Spleen (tissue), 11 donors: ENCODE data around the gene TPCN2. TPM values are rescaled to one million over a fixed set of nuclear protein-coding genes. Genes with fewer than 3 reads are reported as not detected.
A peak's percentile ranks its signal among the peaks of the same experiment; 100 is the strongest.

ENCODE experiments used
- DNase-seq: peaks from one replicate; pipeline ENCODE4 v3.0.0-alpha.2; 2020
- H3K27ac ChIP-seq, 8 donors: fragments of 200-600 bp; sonication (generic) in 7 of 8; 1 replicate in 4 of 8; 2 replicates in 4 of 8; pipeline versions ENCODE4 v1.5.0 to v1.8.0; 2016 to 2021; ENCODE audit warnings: inconsistent platforms in 4 of 8, mild to moderate bottlenecking in 4 of 8, moderate library complexity in 1 of 8
- H3K27me3 ChIP-seq, 7 donors: fragments of 200-600 bp; sonication (generic) in 6 of 7; replicated peaks in 1 of 7; 1 replicate in 4 of 7; 2 replicates in 3 of 7; pipeline versions ENCODE4 v1.5.0 to v1.8.0; 2016 to 2021; ENCODE audit warnings: inconsistent platforms in 3 of 7, mild to moderate bottlenecking in 1 of 7
- H3K36me3 ChIP-seq, 6 donors: fragments of 200-600 bp; sonication (generic) in 5 of 6; 1 replicate in 4 of 6; 2 replicates in 2 of 6; pipeline versions ENCODE4 v1.5.0 to v1.8.0; 2016 to 2021; ENCODE audit warnings: inconsistent platforms in 2 of 6
- H3K4me1 ChIP-seq, 6 donors: fragments of 200-600 bp; sonication (generic) in 5 of 6; 1 replicate in 3 of 6; 2 replicates in 3 of 6; pipeline versions ENCODE4 v1.5.0 to v1.8.0; 2016 to 2021; ENCODE audit warnings: inconsistent platforms in 3 of 6
- H3K4me3 ChIP-seq, 8 donors: fragments of 200-600 bp; sonication (generic) in 7 of 8; 1 replicate in 4 of 8; 2 replicates in 4 of 8; pipeline versions ENCODE4 v1.5.0 to v1.8.0; 2016 to 2021; ENCODE audit warnings: inconsistent platforms in 4 of 8, mild to moderate bottlenecking in 4 of 8, moderate library complexity in 2 of 8
- H3K9me3 ChIP-seq, 8 donors: fragments of 200-600 bp; sonication (generic) in 7 of 8; 1 replicate in 4 of 8; 2 replicates in 4 of 8; pipeline versions ENCODE4 v1.5.0 to v1.8.0; 2016 to 2021; ENCODE audit warnings: inconsistent platforms in 4 of 8
- POLR2A ChIP-seq, 3 donors: fragments of 450-650 bp; IDR thresholded peaks; one replicate each; pipeline ENCODE4 v1.5.1; 2017; ENCODE audit warnings: antibody characterized with exemption in 3 of 3, mild to moderate bottlenecking in 1 of 3
- POLR2AphosphoS5 ChIP-seq, 3 donors: sonication (generic); formaldehyde crosslinking; IDR thresholded peaks; one replicate each; pipeline ENCODE4 v1.5.1; 2017; ENCODE audit warnings: antibody characterized with exemption in 3 of 3
- WGBS, 5 donors: extraction: QIAGEN DNeasy Blood & Tissue Kit in 3 of 5; methylation state at CpG; one replicate each; pipeline versions ENCODE4 v1.1.5 to v1.1.7; 2013 to 2018; 5-methylcytosine and 5-hydroxymethylcytosine counted together
- intact Hi-C: fragments of 100-400 bp; cut with DNase I; formaldehyde crosslinking; loops from one replicate; pipeline ENCODE4 v1.15.0; 2023; ENCODE audit warnings: low total_unique reads
- polyA plus RNA-seq, 3 donors: library from polyadenylated mRNA; stranded (reverse); fragments of 200-250 nt; gene quantifications; one replicate each; pipeline ENCODE4 v1.2.1, GENCODE V29; 2013
- total RNA-seq, 7 donors: library from RNA; depleted of rRNA in 3 of 7; stranded (reverse); fragments of >200 nt in 3 of 7; fragmentation: NEBNext Ultra II Directional in 4 of 7; extraction: Animal tissue kit (Norgen Biotek cat#: 25700) in 4 of 7; gene quantifications; one replicate each; pipeline versions ENCODE4 v1.1.0 to v1.2.1, GENCODE V29; 2016 to 2021
- TF ChIP-seq, protein P1 (sequence below), 11 experiments: fragments of 200-600 bp in 7 of 11; fragments of 450-650 bp in 4 of 11; sonication (generic) in 4 of 11; IDR thresholded peaks in 8 of 11; conservative IDR thresholded peaks in 3 of 11; 1 replicate in 7 of 11; 2 replicates in 4 of 11; pipeline versions ENCODE4 v1.4.0 to v1.8.0; 2016 to 2021; ENCODE audit warnings: antibody characterized with exemption in 11 of 11, inconsistent platforms in 4 of 11, mild to moderate bottlenecking in 1 of 11
- donor health status: healthy with polysubstance abuse.
- donor health status: DM: no; HTN: no; CAD: no; lungs with moderate emphysema.
- donor health status: DM: no; HTN: no; CAD: no.
- donor health status: Bipolar disorder and iron deficiency.
- donor health status: healthy.
- donor health status: DM: no; HTN: no; CAD: no.
- donor health status: DM: yes; HTN: yes; CAD: no.

Gene TPCN2
- total and polyA plus RNA-seq, 10 donors: 3.6 to 30.4 (median 24.1) TPM

DNA sequence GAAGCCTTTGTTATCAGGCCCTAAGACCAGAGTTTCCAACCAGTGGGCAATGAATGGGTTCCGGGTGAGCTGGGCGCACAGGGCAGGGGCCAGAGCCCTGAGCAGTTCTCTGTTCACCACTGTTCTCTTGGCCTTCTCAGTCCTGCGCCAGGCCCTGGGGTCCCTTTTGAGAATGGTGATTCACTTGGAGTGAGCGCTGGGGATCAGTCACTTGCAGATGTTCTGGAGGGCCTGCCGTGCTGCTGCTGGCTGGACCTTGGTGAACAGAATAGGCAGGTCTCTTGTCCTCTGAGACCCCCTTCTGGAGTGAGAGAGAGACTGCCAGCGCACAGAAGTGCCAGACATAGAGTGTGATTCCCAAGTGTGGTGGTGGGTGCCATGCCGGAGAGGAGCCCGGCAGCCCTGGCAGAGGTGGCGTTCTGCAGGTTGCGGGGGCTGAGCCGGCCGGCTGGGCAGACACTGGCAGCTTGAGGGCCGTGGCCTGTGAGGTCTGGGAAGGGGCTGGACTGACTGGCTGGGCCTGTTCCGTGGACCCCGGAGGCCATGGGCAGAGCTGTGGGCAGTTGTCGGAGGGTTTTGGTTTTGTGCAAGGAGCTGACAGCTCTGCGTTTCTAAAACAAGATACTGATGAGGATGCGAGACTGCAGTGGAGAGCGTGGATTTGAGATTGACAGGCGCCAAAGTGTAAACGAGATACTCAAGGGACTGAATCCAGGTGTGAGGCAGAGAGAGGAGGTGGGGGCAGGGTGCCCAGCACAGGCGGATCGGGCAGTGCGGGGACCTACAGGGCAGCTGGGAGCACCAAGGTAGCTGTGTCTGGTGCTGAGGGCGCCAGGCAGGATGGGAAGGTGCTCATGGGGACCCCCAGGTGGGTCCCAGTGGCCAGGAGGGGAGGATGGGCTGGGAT, 12.3 kb downstream of the TPCN2 start:
- Histone ChIP-seq H3K4me3 (no peak overlapping the region), H3K9me3 (no peaks in the 10 kb centered on the region), H3K4me1 (peaks cover 0 to 33% (median 11%) of the 10 kb centered on the region in 6 donors), H3K27ac (no peak overlapping the region), H3K36me3 (peaks cover 0 to 98% (median 34%) of the 10 kb centered on the region in 6 donors), H3K27me3 (no peaks in the 10 kb centered on the region)
- intact Hi-C loops: no loop called here
- no peak for DNase-seq
- TF ChIP-seq, protein P1, sequence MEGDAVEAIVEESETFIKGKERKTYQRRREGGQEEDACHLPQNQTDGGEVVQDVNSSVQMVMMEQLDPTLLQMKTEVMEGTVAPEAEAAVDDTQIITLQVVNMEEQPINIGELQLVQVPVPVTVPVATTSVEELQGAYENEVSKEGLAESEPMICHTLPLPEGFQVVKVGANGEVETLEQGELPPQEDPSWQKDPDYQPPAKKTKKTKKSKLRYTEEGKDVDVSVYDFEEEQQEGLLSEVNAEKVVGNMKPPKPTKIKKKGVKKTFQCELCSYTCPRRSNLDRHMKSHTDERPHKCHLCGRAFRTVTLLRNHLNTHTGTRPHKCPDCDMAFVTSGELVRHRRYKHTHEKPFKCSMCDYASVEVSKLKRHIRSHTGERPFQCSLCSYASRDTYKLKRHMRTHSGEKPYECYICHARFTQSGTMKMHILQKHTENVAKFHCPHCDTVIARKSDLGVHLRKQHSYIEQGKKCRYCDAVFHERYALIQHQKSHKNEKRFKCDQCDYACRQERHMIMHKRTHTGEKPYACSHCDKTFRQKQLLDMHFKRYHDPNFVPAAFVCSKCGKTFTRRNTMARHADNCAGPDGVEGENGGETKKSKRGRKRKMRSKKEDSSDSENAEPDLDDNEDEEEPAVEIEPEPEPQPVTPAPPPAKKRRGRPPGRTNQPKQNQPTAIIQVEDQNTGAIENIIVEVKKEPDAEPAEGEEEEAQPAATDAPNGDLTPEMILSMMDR (IDR thresholded peaks at IDR 0.05 in 8 of 11, conservative IDR thresholded peaks at IDR 0.05 in 3 of 11): no peak
- TF ChIP-seq POLR2A (IDR thresholded peaks at IDR 0.05): no peak
- peak in 1 of 3 donors; percentile 21 for TF ChIP-seq POLR2AphosphoS5 (IDR thresholded peaks at IDR 0.05)
- WGBS, 5 donors: 91 to 93% (median 93%) methylated on average over 21 to 25 of the region's 25 CpGs

GRCh38 chr11:69061713-69062053, 13.0 kb downstream of the TPCN2 start:
- TF ChIP-seq POLR2AphosphoS5 (IDR thresholded peaks at IDR 0.05) (no peak), POLR2A (IDR thresholded peaks at IDR 0.05) (no peak)
- TF ChIP-seq, protein P1 (IDR thresholded peaks at IDR 0.05 in 8 of 11, conservative IDR thresholded peaks at IDR 0.05 in 3 of 11): no peak

DNA sequence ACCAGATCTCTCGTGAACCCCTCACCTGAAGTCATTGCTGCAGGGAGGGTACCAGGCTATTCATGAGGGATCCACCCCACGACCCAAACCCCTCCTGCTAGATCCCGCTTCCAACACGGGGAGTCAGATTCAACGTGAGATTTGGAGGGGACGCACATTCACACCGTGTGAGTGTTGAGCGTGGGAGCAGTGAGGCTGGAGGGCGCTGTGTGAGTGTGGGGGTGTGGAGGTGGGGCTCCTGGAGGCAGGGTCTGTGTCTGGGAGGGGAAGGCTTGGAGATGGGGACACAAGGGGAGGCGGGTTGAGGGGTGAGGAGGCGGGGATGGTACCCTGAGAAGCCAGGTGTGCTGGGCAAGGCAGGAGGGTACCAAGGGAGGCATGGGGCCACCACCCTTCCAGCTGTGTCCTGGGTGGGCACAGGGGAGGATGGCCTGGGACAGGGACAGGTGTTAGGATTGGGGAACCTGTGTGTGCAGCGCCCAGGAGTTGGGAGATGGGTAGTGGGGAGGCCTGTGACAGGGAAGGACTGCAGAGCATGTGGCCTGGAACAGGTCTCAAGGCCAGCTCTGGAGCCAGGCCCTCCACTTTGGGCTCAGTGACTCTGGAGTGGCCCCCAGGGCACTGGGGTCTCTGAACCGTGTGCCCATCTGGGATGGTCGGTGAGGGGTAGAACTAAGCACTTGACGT, 13.6 kb downstream of the TPCN2 start:
- intact Hi-C loops: no loop called here
- Histone ChIP-seq H3K4me1 (peaks cover 0 to 20% (median 1%) of the 10 kb centered on the region in 6 donors), H3K9me3 (no peaks in the 10 kb centered on the region), H3K4me3 (no peak overlapping the region), H3K27me3 (no peaks in the 10 kb centered on the region), H3K36me3 (peaks cover 0 to 98% (median 33%) of the 10 kb centered on the region in 6 donors), H3K27ac (no peak overlapping the region)
- no peak for DNase-seq
- 92 to 96% (median 94%) methylated on average over 15 of the region's 15 CpGs for WGBS, 5 donors
- no peak for TF ChIP-seq POLR2A (IDR thresholded peaks at IDR 0.05)
- TF ChIP-seq POLR2AphosphoS5 (IDR thresholded peaks at IDR 0.05): no peak
- TF ChIP-seq, protein P1 (IDR thresholded peaks at IDR 0.05 in 8 of 11, conservative IDR thresholded peaks at IDR 0.05 in 3 of 11): no peak

More at GRCh38 chr11:69061713-69062053, 13.0 kb downstream of the TPCN2 start:
- Histone ChIP-seq H3K27me3 (no peaks in the 10 kb centered on the region), H3K4me3 (no peak overlapping the region), H3K36me3 (peaks cover 0 to 98% (median 34%) of the 10 kb centered on the region in 6 donors), H3K9me3 (no peaks in the 10 kb centered on the region), H3K27ac (no peak overlapping the region), H3K4me1 (peaks cover 0 to 26% (median 5%) of the 10 kb centered on the region in 6 donors)
- intact Hi-C loops: no loop called here
- no peak for DNase-seq
- WGBS, 5 donors: 80 to 90% (median 84%) methylated on average over 4 of the region's 4 CpGs
